GM19438 (cell line): Measurements from ENCODE around the gene PTPRZ1.

Source experiments
- ATAC-seq: cut with Tn5 transposase; IDR thresholded peaks from one replicate; pipeline ENCODE4 v1.9.1; 2021; ENCODE audit warnings: low read depth; ENCODE audit not compliant: unreplicated experiment

PTPRZ1 gene

DNA sequence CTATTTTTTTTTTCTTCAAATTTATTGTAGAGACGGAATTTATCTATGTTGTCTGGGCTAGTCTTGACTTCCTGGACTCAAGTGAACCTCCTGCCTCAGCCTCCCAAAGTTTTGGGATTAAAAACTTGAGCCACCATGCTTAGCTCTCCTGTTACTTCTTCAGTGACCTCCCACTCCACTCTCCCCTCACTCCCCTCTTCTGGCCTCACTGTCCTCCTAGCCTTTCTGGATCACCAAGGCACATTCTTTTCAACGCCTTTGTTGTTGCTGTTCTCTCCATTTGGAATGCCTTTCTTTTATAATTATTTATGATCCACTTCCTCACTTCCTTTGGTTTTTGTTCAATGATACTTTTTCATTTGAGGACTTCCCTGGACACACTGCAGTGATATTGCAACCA is 17.9 kb downstream of the PTPRZ1 start:
- no peak for ATAC-seq

DNA sequence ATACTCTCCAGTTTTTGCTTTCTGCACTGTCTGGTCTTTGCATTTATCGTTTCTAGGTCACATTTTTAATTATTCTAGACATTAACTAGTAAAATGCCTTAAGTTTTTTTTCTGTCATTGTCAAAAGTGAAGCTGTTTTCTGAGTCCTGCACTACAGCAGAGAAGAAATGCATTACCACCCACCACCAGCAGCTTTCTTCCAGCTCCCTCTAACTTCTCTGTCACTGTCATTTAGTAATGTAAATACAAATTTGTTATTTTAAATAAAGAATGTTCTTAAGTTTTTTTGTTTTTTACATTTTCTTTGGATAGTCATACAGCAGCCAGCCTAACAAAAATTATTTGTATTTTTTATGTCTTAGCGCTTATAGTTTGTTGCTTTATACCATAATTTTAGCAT is 18.8 kb downstream of the PTPRZ1 start:
- no peak for ATAC-seq

DNA sequence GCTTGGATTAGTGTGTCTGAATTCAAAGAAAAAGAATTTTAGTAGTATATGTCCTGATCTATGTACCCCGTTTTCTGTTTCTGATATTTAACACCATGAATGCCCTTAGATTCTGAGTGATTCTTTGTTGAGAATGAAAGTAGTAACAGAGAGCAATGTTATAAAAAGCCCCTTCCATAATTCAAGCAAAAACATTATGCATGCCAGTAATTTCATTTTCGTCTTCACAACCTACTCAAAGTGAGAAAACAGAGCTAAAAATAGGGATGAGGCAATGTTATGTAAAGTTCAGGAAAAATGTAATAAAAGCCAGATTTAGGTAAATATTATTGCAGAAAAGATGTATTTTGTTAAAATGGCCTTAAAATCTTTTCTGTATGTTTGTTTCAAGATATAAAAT is 28.1 kb downstream of the PTPRZ1 start:
- no peak for ATAC-seq

DNA sequence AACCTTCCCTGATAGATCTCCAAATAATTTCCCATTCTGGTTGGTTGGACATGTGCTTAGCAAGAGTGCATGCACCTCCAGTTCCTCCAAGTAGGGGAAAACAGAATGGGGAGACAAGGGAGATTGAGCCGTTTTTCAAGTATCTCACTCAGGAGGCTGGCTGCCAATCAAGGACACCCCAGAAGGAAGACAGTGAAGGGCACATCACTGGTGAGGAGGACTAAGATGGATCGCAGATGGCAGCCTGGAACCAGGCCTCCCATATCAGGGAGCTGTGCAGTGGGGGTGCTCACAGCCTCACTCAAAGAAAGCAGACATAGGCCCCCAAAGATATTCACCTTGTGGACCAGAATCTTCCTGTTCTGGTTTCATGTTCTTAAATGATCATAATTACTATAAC is 31.2 kb downstream of the PTPRZ1 start:
- no peak for ATAC-seq

DNA sequence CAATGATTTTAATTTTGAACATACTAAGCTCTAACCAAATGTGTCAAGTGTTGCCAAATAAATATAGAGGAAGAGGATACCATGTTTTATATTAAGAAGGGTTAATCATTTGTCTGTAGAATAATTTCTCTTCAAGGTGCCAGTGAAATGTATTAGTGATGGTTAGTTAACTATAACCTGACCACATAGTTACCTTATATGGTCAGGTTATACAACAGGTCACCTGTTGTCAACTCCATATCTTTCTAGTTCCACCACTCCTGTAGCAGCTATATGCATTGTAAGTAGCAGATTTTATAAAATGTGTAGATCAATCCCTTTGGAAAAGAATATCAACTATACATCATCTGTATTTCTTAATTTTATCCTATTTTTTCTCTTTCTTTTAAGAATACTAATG is 35.1 kb downstream of the PTPRZ1 start:
- no peak for ATAC-seq

DNA sequence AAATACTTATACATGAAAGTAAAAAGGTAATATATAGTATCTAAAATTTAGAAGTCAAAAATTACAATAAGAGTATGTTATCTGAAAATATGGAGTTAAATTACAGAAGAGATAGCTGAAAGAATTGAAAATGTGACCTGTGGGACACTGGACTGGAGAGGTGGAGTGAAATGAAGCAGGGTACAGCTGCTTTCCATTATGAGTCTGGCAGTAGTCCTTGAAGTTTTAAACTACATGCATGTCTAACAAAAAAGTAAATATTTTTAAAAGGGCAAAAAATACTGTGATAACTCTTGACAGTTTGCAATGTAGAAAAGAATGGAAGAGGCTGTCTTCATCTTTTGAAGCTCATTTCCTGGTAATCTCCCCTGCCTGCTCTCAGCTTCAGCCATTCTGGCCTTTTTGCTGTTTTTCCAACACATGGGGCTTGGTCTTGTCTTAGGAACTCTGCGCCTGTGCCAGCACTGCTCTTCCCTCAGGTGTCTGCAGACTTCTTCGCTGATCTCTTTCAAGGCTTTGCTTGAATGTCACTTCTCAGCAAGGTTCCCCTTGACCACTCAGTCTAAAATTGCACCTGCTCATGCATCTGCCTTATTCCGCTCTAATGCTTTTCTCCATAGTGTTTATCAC is 36.9 kb downstream of the PTPRZ1 start:
- ATAC-seq: no peak

DNA sequence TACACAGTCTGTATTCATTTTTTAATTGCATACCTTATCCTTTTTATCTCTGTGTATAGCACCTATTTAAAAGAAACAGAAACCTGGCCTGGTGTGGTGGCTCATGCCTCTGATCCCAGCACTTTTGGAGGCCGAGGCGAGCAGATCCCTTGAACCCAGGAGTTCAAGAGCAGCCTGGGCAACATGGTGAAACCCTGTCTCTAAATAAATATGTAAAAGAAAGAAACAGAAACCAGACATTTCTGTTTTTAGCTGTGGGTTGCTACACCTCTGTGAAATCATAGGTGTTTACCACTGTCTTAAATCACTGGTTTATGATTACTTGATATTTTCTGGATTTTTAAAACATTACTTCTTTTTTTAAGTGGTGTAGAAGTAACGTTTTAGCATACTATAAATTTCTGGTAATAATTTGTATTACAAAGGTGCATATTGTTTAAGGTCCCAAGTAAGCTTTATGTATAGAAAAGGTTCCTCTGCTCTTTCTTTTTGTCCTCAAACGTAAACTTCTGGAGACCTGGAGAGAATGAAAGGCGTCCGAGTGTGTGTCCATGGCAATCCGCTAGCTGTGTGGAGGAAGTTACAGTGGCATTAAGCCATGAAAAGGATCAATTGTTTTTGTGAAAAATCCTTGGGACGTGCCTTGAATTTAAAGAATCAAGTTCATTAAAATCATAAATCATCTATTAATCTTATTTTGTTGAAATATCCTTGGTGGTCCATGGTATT is 41.1 kb downstream of the PTPRZ1 start:
- no peak for ATAC-seq

DNA sequence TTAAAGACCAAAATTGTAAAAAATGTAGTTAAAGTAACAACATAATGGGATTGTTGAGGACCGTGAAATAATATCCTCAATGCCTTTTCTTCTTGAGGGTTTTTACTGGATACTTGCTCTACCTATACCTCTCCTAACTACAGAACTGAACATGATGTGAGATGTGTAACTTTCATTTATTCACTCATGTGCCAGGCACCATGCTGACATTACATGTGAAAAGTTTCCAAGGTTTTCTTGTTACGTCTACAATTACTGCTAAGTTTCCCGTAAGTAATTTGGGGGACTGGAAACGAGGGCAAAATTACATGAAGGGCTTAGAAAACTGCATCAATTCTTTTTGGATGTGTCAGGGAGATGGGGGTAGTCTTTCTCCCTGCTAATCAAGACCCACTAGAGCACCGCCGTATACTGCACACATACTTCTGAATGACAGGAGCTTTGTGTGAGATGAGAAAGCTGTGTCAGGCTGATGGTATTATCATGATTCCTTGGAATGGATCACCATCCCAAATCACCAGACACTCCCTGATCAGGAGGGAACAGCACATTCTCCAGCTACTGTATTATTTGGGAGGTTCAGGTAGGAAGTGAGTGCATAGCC is 41.8 kb downstream of the PTPRZ1 start:
- no peak for ATAC-seq

DNA sequence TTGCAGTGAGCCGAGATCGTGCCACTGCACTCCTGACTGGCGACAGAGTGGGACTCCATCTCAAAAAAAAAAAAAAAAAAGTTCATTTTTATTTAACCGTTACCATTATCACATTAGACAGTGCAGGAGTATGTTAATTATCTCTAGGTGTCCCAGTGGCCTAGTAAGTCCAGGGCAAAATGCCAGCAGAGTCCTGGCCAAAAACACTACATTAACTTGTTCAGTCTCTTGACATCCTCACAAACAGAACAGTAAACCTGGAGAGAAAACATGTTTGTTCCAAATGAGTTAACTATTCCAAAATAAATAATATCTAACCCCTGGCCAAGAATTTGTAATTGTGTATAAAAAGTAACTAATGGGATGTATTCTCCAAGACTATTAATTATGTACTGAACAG is 43.2 kb downstream of the PTPRZ1 start:
- ATAC-seq: no peak

DNA sequence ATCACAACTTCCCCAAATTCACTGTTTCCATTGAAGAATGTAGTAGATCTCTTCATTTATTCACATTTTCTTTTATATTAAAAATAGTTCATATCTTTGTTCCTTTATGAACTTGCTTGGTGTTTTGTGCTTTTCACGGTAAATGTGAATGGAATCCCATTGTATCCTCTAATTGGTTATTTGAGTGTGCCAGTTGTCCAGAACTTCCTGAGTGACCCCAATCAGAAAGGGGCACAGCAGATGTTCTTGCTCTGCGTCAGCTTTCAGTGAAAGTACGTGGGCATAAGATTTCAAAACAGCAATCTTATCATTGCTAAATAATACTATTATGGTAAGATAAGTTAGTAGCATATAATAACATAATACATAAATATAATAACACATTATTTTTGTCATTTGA is 47.0 kb downstream of the PTPRZ1 start:
- ATAC-seq: no peak

DNA sequence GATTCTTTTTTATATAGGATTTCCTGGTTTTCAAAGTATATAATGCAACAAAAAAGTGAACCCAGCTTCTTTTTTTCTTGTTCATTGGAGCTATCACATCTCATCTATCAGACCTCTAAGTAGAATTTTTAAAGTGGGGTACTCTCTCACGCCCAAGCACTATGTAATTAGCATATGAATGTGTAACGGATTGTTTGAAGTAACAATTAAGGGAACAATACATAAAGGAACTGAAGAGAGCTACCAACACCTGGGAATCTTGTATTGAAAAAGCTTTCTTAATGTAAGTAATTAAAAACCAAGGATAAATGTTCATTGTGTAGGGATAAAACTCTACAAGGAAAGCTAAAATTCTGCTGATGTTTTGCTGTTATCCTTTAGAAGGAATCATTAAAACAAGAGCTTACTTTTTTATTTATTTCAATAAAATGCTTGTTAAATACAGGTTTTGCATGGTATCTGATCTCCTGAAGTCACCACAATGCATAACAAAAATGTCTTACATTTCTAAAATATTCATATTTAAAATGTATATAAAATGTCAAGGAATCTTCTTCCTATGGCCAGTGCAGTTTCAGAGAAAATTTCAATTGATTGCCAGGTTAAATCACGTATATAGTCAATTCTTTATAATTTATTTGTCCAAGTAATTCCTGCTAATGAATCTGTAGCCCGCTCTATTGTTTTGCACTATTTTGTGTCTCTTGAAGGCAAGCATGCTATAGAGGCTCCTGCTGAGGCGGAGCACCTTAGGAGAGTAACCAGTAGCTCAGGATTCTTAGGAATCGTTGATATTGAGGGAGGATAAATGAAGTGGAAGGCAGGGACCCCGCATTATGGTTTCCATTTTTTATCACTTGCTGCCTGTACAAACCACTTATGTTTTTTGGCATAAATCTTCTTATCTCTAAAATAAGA is 51.6 kb downstream of the PTPRZ1 start:
- ATAC-seq: no peak

DNA sequence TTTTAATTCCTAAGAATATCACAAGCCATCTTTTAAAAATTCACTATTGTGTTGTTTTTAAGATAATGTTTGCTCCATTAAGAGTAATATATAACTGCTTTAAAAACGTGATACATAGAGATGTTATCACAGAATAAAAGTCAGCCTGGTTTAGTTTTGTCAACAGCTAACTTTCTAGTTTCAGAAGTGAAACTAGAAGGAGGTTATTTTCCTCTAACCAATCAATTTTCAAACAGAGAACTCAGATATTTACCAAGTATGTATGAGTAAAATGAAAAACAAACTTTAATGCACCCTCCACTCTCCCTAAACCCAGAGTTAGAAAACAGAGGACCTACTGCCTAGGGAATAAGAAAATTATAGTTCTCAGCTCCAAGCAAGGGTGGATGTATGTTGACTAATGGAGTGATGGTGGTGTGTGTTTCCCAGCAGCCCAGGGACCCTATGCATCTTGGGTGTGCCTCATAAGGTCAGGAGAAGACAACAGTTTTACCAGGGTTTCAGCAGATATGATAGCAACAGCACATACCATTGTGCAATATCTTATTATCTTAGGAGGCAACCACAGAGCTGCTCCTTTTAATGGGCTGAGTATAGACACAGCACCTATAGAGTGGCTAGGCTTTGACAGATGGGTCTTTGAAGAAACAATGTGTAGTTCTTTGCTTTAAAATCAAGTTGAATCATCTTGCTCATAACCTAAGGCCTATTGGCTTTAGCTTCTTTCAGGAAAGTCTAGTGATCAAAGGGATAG is 58.4 kb downstream of the PTPRZ1 start:
- ATAC-seq: no peak

DNA sequence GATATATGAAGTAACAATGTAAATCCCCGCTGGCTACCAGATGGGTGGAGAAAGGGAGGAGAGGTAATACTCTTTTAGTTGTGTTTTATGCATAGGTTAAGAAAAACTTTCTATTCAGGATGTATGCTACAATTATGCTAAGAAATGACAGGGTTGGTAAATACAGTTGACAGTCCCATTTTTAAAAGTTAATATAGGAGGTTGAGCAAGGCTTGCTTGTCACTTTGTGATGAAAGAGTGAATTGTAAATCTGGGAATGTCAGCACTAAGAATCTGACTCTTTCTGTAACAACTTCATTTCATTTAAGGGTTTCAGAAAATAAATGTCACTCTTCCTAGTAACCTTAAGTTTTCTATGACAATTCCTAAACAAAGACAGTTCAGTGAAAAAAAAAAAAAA is 59.8 kb downstream of the PTPRZ1 start:
- ATAC-seq: no peak

DNA sequence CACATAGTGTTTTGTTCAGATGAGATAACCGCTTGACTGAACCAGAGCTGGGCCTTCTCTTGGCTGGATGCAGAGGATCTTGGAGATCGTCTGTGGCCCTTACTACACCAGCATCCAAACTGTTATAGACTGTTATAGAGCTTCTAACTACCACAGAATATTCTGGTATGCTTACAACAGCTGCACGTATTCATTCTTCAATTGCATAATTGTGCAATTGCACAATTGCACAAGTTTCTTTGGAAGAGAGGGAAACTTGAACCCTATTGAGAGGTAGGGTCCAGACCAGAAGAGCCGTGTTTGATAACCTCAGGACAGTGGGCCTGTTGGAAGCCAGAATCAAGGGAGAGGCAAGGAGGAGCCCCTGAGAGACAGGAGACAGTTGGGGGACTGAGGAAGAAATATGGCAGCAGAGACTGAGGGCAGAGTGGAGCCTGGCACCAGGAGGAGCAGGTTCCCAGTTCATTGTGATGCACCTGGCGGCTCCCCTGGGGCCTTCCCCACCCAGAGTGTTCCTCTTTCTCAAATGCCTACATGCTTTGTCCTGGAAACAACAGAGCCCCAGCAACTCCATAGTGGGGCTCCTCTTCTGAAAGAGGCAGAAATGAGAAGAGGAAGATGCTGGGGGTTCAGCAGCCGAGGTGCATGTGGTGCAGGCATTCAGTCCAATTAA is 64.1 kb downstream of the PTPRZ1 start:
- no peak for ATAC-seq

DNA sequence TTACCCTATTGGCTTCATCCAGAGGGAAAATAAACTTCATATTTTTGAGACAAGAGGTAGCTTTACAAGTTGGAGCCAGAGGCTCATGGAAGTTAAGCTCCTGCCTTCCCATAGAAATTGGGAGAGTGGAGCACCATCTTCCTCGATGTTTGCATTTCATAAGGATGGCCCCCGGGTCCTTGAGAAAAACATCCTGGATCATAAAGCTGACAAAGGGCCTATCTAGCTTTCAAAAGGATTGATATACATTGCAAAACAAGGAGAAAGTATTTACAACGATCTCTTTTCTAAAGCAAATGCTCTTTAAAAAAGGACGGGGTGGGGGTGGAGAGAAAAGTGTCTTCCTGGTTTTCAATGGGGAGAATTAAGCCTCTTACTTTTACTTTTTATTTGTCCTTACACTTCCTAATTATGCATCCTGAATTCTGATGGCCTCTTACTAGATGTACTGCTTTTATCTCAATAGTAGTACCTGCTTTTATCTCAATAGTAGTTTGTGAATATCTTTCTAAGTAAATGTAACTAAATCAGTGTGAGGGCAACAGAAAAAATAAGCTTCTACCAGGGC is 65.6 kb downstream of the PTPRZ1 start:
- no peak for ATAC-seq

DNA sequence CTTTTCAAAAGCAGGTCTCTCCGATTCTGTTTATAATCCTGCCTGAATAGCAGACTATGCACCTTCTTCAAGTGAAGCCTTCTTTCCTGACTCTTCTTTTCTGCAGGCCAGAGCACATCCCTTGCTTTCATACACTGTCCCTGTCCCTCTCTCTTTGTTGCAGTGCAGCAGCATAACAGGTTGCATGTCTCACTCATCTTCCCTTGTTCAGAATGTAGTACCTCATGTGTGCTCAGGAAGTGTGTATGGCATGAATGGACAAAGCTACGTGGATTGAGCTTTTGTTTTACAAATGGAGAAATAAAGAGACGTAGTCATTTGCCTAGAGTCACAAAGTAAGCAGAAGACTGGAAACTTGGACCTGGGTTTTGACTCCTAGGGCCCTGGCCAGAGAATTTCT is 68.0 kb downstream of the PTPRZ1 start:
- no peak for ATAC-seq

DNA sequence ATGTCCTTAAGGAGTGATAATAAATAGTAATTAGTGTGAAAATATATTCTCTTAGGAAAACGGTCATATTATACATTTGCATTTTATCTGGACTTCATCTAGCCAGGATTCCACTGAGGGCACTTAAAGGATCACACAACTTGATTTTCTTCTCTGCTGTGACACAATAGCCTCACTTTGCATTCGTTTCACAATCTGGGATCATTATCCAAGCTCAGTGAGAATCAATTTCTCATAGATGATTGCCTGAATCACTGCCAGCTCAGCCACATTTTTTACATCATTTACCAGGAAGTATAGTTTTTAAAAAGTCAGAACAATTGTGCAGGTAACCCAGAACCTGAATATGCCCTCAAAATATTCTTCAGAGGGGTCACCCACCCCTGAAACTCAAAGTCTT is 68.9 kb downstream of the PTPRZ1 start:
- no peak for ATAC-seq

DNA sequence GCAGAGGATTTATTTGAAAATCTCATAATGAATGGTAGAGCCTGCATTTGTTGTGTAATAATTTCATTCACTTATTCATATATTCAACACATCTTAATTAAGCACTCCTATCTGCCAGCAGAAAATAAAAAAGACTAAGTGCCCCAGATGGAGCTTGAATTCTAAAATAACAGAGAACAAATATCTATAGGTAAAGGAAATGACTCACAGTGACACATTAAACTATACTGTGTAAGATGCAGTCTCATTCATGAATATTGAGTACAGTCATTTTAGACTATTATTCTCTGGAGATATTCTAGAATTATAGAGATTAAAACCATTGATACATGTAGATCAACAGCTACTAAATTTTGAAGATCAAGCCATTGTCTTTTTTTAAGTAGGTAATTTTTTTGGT is 72.1 kb downstream of the PTPRZ1 start:
- ATAC-seq: no peak

DNA sequence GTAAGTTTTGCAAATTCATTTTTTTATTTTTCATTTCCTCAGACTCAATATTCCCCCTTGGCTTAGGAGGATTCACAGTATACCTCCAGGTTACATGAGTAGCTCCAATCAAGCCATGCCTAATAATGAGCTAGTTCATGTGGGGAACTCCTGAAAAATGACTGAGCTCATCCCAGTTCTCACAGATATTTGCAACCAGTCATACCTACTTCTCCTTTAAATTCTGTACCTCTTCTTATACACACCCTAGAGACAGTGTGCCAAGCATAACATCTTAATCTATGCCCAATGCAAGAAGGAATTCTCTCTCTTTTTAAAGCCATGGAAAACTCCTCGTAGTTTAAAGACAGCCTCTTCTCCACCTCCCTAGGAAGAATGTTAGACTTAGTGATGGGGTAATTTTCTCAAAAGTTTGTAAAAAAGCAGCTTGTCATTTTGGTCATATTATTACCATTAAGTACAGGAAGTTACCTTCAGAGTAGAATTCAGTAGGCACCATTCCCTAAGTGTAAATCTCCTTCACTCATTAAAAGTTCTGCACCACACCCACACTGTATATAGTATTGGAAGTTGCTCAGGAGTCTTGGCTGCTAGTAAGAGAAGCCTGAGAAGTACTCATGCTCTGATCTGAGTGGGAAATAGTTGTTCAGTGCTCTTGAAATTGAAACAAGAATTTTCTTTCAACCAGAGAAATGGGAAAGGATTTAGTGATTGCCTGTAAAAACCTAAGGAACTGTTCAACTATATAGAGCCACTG is 72.7 kb downstream of the PTPRZ1 start:
- no peak for ATAC-seq
